Limb (tissue), 2 donors: ENCODE measurements around the gene POU4F1.

Experiments used
- DNase-seq, 2 donors: peaks; one replicate each; pipeline ENCODE4 v3.0.0-alpha.2; 2016; ENCODE audit errors: extremely low spot score in 2 of 2

The POU4F1 gene

GRCh38 chr13:78593652-78594455, 9.5 kb downstream of the POU4F1 start:
- peak in 1 of 2 donors; percentile 49 for DNase-seq

- no peak for DNase-seq
Measured at GRCh38 chr13:78593129-78593528, 10.2 kb downstream of the POU4F1 start.

GRCh38 chr13:78592584-78592983, 10.8 kb downstream of the POU4F1 start:
- DNase-seq: no peak

- DNase-seq: peak in 1 of 2 donors; percentile 71
Measured at GRCh38 chr13:78589206-78589605, 14.1 kb downstream of the POU4F1 start.

GRCh38 chr13:78587395-78587794, 16.0 kb downstream of the POU4F1 start:
- DNase-seq: peak in 1 of 2 donors; percentile 39

- peak in 1 of 2 donors; percentile 30 for DNase-seq
Measured at GRCh38 chr13:78586706-78587105, 16.6 kb downstream of the POU4F1 start.

- DNase-seq: no peak
Measured at GRCh38 chr13:78576261-78576660, 27.1 kb downstream of the POU4F1 start.

- DNase-seq: no peak
Measured at GRCh38 chr13:78572459-78572858, 30.9 kb downstream of the POU4F1 start.

GRCh38 chr13:78569029-78569428, 34.3 kb downstream of the POU4F1 start:
- DNase-seq: no peak

- DNase-seq: no peak
Measured at GRCh38 chr13:78566631-78567030, 36.7 kb downstream of the POU4F1 start.

GRCh38 chr13:78562237-78562889, 41.0 kb downstream of the POU4F1 start:
- DNase-seq: no peak
